NCI-H2081 treated with DMSO at 0.1 percent for 48 hours (cell line): ENCODE data around the gene IFFO2.

Source experiments
- DNase-seq: peaks from one replicate; lab custom pipeline; 2025; lab: John Stamatoyannopoulos, UW

Gene IFFO2

GRCh38 chr1:18936814-18937481 is 19.5 kb downstream of the IFFO2 start:
- DNase-seq = no peak

- no peak for DNase-seq
Observed at GRCh38 chr1:18936471-18936813, 20.0 kb downstream of the IFFO2 start.

- no peak for DNase-seq
Observed at GRCh38 chr1:18934205-18935000, 22.1 kb downstream of the IFFO2 start.

- DNase-seq = no peak
Observed at GRCh38 chr1:18932879-18933278, 23.6 kb downstream of the IFFO2 start.

- no peak for DNase-seq
Observed at GRCh38 chr1:18932387-18932786, 24.1 kb downstream of the IFFO2 start.

GRCh38 chr1:18931730-18932129 is 24.7 kb downstream of the IFFO2 start:
- no peak for DNase-seq

- no peak for DNase-seq
Observed at GRCh38 chr1:18929686-18930085, 26.8 kb downstream of the IFFO2 start.

- DNase-seq = no peak
Observed at GRCh38 chr1:18928985-18929384, 27.5 kb downstream of the IFFO2 start.

GRCh38 chr1:18928406-18928805 is 28.1 kb downstream of the IFFO2 start:
- DNase-seq = no peak

- DNase-seq = no peak
Observed at GRCh38 chr1:18927654-18928272, 28.7 kb downstream of the IFFO2 start.

- no peak for DNase-seq
Observed at GRCh38 chr1:18927082-18927653, 29.3 kb downstream of the IFFO2 start.

GRCh38 chr1:18926315-18927081 is 30.0 kb downstream of the IFFO2 start:
- DNase-seq = no peak

GRCh38 chr1:18925279-18925678 is 31.2 kb downstream of the IFFO2 start:
- DNase-seq = no peak

GRCh38 chr1:18924221-18924691 is 32.2 kb downstream of the IFFO2 start:
- DNase-seq = no peak

GRCh38 chr1:18923756-18924211 is 32.7 kb downstream of the IFFO2 start:
- DNase-seq = no peak

- DNase-seq = no peak
Observed at GRCh38 chr1:18922848-18923755, 33.4 kb downstream of the IFFO2 start.

- no peak for DNase-seq
Observed at GRCh38 chr1:18922319-18922726, 34.2 kb downstream of the IFFO2 start.

GRCh38 chr1:18921516-18922251 is 34.8 kb downstream of the IFFO2 start:
- no peak for DNase-seq

GRCh38 chr1:18920931-18921330 is 35.5 kb downstream of the IFFO2 start:
- no peak for DNase-seq

- DNase-seq = no peak
Observed at GRCh38 chr1:18919956-18920355, 36.5 kb downstream of the IFFO2 start.
